Bone marrow (tissue), 2 donors: ENCODE measurements around the gene TMEM183A.
"Not testable (repeated sequence)": the region's sequence is repeated elsewhere in the genome, so short reads cannot be mapped to it uniquely, and the experiment has no call there.

Source experiments
- DNase-seq, 2 donors: peaks; one replicate each; lab custom pipeline; 2025; lab: John Stamatoyannopoulos, UW

TMEM183A gene, protein sequence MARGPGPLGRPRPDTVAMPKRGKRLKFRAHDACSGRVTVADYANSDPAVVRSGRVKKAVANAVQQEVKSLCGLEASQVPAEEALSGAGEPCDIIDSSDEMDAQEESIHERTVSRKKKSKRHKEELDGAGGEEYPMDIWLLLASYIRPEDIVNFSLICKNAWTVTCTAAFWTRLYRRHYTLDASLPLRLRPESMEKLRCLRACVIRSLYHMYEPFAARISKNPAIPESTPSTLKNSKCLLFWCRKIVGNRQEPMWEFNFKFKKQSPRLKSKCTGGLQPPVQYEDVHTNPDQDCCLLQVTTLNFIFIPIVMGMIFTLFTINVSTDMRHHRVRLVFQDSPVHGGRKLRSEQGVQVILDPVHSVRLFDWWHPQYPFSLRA

DNA sequence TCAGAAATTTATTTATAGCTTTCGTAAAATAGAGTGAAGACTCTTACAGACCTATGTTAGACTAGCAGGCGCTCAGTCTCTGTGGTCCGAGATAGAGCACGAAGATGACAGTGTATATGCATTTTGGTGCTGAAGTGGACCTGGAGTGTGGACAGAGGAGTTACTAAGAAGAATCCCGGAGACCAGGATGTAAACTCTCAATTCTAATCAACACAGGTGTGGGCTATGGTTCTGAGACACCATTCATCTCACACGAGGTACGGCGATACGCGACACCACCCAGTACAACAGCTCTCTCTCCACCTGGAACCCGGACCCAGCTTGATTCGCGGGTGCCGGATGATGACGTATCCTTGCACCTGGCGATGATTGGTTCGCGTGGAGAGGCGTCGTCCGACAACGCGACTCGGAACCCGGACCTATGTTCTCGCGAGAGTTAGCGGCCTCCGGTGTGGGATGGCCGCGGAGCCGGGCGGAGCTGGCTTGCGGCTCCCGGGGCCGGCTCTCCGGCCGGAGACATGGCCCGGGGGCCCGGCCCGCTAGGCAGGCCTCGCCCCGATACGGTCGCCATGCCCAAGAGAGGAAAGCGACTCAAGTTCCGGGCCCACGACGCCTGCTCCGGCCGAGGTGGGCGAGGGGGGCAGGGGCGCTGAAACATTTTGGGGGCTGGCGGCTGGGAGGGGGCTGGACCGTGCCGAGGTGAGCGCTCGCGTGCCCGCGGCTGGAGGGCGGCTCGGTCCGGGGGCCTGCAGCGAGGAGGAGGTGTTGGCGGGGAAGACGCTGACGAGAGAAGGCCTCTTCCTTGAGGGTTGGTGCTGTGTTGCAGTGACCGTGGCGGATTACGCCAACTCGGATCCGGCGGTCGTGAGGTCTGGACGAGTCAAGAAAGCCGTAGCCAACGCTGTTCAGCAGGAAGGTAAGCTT is at the start of gene TMEM183A:
Gene TMEM183A, plus strand, starts transcription at position 427 of the 924 bp plus-strand sequence. Its CDS starts 92 bp downstream, at position 519.
- DNase-seq, result peak; percentile 85

DNA sequence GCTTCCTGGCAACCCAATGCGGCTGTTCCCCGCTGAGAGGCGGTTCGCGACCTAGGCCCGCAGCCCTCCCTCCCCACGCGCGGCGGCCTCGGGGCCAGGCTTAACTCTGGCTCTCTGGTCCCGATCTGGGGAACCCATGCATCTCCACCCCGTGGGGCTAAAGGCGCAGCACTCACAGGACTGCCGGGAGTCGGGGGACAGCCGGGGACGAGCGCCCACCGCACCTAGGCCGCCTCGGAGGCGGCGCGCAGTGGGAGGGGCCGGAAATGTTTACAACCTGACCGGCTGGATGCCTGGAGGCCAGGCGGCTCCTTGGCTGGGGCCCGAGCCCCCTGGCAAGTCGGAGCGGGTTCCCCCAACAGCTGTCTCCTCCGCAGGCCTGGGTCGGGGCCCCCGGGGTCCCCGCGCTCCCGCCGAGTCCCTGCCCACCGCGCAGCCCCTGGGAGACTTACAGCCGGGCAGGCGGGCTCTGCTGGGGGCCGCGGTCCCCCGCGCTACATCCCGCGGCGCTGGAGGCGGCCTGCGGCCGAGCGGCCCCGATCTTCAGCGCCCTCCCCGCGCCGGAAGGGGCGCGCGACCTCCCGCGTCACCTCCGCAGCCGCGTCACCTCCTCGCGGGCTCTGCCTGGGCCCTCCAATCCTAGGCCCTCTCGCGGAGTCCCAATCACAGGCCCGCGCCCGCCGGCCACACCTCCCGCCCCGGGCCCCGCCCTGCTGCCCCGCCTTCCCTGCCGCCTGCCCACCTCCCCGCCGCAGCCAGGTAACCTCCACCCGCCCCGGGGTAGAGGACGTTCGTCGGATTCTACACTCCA is 49.2 kb upstream of the TMEM183A start, which contains the start of gene ADIPOR1:
Gene ADIPOR1, minus strand, starts transcription at position 580 of the 811 bp plus-strand sequence. CDS start 7,242 bp downstream, outside the sequence.
- DNase-seq, result peak; percentile 62 to 73

DNA sequence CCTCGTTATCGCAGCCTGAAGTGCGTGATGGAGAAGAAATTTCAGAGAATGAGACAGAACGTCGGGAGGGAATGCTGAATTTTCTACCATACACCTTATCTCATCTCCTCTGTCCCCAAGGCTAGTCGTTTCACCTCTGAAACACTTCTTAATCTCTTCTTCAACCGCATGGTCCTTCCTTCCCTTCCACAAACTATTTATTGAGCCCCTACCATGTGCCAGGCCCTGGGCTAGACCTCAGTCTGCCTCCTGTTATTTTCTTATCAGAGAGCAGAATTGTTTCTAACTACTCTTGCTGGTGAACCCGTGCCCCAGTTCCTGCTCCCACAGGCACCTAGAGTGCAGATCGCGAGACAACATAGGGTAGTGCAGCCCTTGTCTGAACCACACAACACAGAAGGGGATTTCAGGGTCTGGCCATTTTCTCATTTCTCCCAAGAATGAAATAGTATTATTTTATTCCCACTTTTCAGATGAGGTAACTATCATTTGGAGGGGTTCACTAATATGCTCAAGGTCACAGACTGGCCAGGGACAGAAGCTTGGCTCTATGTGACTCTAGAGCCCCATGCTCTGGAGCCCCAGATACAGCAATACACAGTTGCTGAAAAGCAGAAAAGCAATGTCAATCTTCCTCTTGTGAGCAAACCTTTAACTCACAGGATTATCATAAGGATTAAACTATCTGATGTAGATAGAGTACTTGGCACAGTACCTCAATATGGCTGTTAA is 48.5 kb upstream of the TMEM183A start:
- DNase-seq, result no peak

DNA sequence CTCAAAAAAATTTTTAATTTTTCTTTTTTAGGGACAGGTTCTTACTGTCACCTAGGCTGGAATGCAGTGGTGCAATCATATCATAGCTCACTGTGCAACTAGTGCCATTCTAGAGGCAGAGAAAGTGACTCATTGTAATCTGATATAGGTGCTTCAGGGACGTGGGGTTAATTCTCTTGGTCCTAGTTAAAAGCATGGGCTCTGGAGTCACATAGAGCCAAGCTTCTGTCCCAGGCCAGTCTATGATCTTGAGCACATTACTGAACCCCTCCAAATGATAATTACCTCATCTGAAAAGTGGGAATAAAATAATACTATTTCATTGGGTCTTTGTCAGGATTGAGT is 47.9 kb upstream of the TMEM183A start:
- DNase-seq, result no peak

DNA sequence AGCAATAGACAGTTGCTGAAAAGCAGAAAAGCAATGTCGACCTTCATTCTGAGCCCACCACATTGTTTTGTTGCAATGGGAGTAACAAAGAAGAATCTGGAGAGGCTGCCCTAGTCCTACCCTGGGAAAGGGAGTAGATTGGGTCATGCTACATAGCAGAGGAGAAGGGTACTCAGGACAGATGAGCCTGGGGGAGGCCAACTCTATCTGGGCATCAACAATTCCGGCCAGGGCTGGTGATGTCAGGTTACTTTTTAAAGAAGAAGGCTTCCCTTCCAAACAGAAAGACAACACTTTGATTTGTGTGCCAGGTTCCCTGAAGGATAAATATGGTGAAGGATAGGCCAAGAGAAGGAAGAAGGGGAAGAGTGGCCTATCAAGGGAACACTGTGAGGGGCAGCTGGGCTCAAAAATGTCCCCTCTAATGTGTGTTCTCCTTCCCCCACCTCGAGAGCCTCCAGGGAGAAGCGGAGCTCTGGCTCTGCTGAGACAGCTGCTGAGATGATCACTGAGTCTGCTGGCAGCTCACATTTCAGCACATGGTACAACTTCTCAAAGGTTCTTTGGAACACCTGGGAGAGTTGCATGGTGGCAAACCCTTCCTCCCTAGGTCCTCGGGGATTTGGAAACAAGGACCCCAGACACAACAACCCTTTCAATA is 45.8 kb upstream of the TMEM183A start:
- DNase-seq, result no peak

DNA sequence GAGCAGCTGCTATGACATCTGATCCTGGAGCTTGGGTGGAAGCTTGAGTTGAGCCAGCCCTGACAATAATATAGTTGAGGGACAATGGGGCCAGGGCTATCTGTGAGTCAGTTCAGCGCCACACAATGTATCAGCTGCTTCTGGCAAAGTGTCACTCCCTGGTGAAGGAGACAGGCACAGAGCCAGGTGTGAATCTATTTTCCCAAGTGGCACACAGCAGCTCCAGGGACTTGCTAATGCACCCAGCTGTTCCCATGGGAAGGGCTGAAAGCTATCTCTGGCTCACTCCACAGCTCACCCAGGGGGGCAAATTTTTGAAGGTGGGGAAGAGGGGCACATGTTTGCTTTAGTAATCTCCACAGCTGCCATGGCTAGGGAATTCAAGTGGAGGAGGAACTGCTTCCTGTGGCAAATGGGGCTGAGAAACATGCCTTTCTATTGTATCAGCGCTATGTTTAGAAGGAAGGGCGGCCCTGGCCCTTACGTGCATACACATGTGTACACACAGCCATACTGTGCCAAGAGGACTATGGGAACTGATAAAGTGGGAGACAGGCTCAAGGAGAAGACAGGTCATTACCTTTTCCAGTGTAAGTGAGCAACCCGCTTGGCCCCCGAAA is 42.3 kb upstream of the TMEM183A start:
- no peak for DNase-seq

DNA sequence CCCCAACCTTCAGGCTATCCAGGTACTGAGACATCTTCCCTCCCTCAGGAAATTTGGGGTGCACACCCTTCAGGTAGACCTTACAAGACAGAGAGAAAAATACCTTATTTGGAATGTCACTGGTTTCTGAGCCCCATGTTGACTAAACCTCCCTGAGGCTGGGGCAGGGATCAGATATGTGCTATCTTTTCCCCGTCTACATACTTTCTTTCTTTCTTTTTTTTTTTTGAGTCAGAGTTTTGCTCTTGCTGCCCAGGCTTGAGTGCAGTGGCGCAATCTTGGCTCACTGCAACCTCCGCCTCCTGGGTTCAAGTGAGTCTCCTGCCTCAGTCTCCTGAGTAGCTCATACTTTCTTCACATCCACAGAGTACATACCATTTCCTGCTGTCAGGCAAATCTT is 41.8 kb upstream of the TMEM183A start:
- no peak for DNase-seq

DNA sequence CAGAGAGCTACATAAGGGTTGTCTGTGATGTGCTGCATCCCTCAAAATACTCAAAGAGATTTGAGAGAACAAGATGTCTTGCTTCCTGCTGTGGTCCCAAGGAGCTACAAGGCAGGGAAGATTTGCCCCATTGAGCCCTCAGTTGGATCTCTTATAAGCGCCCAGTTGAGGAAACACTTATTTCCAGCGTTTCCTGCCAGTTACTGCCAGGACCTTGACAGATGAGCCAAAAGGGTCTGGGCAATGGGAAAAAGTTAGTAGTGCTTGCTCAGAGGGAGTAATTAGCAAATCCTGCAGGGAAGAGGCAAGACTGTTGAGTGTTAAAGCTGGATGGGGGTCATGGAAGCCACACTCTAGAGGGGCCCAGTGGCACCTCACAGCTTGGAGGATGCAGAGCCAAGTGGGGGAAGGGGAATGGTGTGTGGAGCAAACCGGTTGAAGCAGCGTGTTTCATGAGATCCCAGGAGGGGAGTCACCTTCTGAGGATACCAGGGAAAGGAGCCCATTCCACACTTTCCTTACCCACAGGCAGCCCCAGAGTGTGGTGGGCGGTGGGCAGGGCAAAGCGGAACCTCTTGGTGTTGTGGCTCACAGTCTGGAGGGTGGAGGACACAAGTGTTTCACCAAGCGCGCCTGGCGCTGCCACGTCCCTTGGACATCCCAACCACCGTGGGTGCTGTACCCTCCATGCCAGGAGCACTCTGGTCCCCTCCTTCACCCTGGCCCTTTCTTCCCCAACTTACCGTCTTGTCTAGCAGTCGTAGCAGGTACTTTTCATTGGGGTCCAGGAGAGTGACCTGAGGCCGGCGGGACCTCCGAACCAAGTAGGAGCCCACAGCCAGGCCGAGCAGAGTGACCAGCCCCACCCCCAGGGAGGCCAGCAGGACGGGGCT is 40.9 kb upstream of the TMEM183A start:
- no peak for DNase-seq

DNA sequence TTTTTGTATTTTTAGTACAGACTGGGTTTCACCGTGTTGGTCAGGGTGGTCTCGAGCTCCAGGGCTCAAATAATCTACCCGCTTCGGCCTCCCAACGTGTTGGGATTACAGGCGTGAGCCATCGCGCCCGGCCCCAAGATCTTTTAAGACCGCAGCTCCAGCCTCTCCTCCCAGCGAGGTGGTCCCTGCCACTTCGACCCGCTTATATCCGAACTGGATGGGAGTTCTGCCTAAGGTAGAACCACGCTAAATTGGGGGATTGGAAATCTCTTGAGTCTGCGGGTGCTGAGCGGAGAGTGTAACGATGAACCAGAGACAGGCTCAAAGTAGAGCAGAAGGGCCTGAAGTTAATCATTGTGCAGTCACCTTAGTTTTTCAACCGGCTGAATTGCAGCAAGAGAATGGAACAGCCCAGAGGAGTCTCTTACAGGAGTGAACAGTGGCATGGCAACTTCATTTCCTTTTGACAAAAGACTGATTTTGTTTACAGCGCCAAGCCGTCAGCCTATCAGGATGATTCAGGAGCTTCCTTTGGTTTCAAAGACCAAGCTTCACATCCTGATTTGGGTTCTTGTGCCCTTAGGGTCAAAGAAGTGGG is 39.4 kb upstream of the TMEM183A start:
- peak in 1 of 2 donors; percentile 21 for DNase-seq

DNA sequence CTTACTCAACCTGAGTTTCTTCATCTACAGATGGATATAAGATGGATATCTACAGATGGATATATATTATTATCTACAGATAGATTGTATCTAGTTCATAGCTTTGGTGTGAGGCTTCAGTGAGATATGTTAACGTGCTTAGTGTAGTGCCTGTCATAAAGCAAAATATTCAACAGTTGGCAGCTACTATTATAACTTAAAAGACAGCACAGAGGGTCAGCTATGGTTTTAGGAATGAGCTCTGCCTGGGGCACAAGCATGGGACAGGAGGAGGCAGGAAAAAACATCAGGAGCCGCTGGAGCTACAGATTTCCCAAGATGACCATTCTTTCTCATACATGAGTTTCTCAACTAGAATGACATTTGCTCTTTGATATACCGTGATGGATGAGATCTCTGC is 38.8 kb upstream of the TMEM183A start:
- no peak for DNase-seq

DNA sequence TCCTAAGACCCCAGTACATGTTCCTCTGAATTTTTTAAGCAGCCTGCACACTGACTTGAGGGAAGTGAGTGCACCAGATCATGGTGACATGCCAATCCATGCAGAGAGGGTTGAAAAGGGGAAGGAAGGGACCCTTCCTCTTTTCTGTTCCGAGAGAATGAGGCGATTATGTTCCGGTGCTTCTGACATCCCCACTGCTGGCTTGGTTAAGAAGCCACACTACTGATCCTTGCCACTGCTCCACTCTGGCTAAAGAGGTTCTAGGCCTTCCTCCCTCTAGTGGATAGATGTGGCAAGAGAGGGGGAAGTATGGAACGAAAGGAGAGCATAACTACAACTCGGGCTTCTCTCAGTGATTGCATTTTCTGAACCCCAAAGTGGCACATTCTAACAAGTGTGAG is 38.3 kb upstream of the TMEM183A start:
- DNase-seq, result peak; percentile 17 to 99

DNA sequence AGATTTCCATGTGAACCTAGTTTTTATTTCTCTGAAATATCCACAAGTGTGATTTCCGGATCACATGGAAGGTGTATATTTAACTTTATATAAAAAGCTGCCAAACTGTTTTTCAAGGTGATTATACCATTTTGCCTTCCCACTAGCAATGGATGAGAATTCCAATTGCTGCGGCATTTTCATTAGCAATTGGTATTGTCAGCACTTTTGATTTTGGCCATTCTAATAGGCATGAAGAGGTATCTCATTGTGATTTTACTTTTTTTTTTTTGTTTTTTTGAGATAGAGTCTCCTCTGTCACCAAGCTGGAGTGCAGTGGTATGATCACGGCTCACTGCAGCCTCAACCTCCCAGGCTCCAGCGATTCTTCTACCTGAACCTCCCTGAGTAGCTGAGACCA is 35.1 kb upstream of the TMEM183A start:
- DNase-seq, result no peak

DNA sequence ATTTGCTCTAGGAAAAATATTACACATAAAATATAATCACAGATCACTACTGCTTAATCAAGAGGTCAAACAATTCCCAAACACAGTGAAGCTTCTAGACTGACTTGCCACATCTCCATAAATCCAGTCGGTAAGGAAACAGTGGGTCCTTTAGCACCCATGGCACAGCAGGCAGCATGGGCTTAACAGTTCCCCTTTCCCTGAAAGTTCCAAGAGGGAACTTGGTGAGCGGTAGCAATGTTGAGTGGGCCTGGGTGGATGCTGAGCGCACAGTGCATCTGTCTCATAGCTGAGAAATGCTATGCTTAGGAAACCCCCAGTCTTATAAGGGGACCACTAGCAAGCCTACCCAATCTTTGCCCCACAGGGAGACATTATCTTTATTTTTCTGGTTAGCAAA is 32.3 kb upstream of the TMEM183A start:
- DNase-seq, result no peak

DNA sequence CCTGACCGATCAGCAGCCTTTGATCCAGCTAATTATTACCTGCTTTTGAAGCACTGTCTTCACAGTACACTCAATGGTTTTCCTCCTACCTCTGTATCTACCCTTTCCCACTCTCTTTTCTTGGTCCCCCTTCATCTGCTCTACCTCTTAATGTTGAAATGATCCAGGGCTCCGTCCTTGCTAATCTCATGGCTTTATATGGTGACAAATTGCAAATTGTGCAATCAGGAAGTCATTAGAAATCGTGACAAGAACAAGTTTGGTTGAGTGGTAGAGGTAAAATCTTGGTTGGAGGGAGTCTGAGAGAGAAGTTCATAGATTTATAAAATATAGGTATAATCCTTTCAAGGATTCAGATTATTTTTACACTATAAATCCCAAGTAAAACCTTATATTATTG is 30.5 kb upstream of the TMEM183A start:
- no peak for DNase-seq

DNA sequence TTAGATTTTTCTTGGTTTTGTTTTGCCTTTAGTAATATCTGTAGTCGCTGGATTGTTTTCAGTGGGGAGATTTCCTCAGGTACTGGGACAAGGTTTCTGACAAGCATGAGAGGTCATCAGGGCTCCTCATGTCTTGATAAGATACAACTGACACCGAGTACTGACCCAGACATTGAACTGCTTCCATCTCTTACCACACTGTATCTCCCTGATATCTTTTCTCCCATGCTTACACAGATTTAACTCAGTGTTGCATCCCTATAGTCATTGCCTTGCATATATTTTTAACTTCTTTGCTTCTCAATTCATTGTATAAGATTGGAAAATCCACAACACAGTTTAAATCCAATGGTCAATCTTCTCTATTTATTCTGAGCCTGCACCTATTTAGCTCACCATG is 27.7 kb upstream of the TMEM183A start:
- DNase-seq, result no peak

DNA sequence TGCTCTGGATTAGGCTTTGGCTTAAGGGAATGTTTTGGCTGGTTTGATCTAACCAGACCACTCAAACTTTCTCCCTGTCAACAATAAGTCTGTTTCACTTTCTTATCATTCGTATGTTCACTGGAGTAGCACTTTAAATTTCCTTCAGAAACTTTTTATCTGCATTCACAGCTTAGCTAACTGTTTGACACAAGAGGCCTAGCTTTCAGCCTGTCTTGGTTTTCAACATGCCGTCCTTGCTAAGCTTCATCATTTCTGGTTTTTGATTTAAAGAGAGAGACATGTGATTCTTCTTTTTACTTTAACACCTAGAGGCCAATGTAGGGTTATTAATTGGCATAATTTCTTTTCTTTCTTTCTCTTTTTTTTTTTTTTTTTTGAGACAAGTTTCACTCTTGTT is 25.2 kb upstream of the TMEM183A start:
- no peak for DNase-seq

DNA sequence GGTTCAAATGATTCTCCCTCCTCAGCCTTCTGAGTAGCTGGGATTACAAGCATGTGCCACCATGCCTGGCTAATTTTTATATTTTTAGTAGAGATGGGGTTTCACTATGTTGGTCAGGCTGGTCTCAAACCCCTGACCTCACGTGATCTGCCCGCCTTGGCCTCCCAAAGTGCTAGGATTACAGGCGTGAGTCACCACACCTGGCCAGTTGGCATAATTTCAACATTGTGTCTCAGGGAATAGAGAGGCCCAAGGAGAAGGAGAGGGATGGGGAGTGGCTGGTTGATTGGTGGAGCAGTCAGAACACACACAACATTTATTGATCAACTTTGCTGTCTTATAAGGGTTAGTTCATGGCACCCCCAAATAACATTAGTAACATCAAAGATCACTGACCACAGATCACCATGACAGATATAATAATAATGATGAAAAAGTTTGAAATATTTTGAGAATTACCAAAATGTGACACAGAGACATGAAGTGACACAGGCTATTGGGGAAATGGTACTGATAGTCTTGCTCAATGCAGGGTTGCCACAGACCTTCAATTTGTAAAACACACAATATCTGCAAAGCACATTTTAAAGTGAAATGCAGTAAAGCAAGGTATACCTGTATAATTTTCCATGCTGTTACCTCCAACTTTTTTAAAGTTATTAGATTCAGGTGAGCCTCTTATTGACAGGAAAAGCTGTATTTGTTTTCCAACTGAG is 24.3 kb upstream of the TMEM183A start:
- DNase-seq, result no peak

DNA sequence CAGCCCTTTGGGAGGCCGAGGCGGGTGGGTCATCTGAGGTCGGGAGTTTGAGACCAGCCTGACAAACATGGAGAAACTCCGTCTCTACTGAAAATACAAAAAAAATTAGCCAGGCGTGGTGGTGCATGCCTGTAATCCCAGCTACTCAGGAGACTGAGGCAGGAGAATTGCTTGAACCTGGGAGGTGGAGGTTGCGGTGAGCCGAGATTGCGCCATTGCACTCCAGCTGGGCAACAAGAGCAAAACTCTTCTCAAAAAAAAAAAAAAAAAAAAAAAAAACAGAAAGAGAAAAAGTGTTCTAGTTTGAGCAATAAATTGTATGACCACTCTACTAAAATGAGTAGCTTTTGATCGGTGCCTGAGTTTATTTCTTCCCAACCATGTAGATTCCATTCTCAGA is 21.1 kb upstream of the TMEM183A start:
- not testable (repeated sequence) for DNase-seq
